Cardiac fibroblast (primary cell): ENCODE data around the gene SEPTIN1.

ENCODE experiments used
- DNase-seq, 2 donors: peaks; one replicate each; pipeline versions ENCODE4 v3.0.0 to v3.0.0-alpha.2; 2010; ENCODE audit warnings: low read depth in 2 of 2
- H3K4me3 ChIP-seq, 2 donors: replicated peaks in 1 of 2; 1 replicate in 1 of 2; 2 replicates in 1 of 2; pipeline ENCODE4 v1.5.1; 2011; ENCODE audit warnings: low read depth in 2 of 2, low read length in 2 of 2, mild to moderate bottlenecking in 2 of 2, moderate library complexity in 1 of 2
- CTCF ChIP-seq: IDR thresholded peaks from one replicate; pipeline ENCODE4 v1.5.1; 2011; ENCODE audit warnings: low read depth, mild to moderate bottlenecking, low read length, inconsistent platforms

Gene SEPTIN1

GRCh38 chr16:30380072-30380802 is 2.1 kb downstream of the SEPTIN1 start:
- TF ChIP-seq CTCF = no peak
- H3K4me3 ChIP-seq = no peak overlapping the region
- DNase-seq = no peak

- TF ChIP-seq CTCF = no peak
Observed at GRCh38 chr16:30379158-30379783, 3.1 kb downstream of the SEPTIN1 start.

DNA sequence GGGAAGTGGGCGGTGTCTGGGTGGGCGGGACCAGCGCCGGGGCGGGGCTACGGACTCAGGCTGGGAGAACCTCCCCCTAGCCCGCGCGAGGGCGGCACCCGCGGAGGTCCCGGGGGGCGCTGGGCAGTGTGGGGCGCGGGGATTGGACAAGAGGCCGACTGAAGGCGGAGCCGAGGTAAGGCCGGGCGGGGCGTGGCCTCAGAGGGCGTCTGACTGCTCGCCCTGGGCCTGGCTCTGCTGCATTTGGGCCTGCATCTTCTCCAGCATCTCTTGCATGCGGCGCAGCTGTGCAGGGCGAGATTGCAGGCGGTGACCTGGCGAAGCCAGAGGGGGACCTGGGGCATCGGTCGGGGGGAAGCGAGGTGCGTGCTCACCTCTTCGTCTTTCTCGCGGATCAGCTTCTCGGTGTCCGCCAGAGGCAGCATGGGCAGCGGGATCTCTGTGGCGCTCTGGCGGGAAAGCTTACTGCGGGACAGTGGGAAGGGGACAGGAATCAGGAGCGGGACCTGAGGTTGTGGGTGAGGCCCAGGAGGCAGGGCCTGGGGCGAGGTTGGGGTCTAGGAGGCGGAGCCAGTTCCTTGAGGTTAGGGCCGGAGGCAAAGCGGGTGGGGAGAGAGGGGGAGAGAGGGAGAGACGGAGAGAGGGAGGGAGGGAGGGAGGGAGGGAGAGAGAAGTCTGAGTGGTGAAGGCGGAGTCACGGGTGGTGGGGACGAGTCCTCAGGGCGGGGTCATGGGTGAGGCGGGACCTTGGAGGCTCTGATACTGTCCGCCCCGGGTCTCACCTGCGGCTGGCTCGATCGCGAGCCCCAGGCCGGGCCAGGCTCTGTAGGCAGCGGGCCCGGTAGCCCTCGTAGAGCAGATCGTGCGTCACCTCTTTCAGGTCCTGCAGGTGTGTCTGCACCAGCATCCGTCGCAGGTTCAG is 3.9 kb downstream of the SEPTIN1 start:
- H3K4me3 ChIP-seq = peak overlapping the region; percentile 68 to 73
- TF ChIP-seq CTCF = peak; percentile 29
- DNase-seq = peak; percentile 98 to 99

More at GRCh38 chr16:30379158-30379783, 3.1 kb downstream of the SEPTIN1 start:
- DNase-seq = no peak
- H3K4me3 ChIP-seq = peak overlapping the region; percentile 68 to 73

- peak overlapping the region; percentile 56 to 57 for H3K4me3 ChIP-seq
- TF ChIP-seq CTCF = no peak
- peak; percentile 86 to 94 for DNase-seq
Observed at GRCh38 chr16:30377812-30378235, 4.5 kb downstream of the SEPTIN1 start.

DNA sequence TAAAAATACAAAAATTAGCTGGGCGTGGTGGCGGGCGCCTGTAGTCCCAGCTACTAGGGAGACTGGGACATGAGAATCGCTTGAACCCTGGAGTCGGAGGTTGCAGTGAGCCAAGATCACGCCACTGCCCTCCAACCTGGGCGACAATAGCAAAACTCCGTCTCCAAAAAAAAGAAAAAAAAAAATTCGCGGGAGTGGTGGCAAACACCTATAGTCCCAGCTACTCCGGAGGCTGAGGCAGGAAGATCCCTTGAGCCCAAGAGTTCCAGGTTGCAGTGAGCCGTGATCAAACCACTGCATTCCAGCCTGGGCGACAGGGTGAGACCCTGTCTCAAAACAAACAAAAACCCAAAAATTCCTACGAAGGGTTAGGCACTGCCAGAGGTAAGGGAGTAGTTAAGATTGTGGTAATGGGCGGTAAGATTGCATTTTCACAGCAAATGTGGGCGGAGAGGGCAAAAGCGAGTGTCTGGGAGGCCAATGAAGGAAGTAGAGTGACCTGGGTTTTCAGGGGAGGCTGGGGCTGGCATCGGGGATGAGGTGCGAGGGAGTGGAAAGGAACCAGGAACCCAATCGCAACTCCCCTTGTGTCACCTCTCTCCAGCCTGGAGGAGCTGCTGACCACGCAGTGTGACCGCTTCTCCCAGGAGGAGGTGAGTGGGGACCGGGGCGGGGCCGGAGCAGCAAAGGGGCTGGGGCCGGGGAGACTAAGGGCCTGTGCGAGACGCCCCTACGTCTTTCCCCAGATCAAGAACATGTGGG is 5.1 kb downstream of the SEPTIN1 start:
- no peak for DNase-seq
- peak overlapping the region; percentile 56 to 57 for H3K4me3 ChIP-seq
- TF ChIP-seq CTCF = no peak

DNA sequence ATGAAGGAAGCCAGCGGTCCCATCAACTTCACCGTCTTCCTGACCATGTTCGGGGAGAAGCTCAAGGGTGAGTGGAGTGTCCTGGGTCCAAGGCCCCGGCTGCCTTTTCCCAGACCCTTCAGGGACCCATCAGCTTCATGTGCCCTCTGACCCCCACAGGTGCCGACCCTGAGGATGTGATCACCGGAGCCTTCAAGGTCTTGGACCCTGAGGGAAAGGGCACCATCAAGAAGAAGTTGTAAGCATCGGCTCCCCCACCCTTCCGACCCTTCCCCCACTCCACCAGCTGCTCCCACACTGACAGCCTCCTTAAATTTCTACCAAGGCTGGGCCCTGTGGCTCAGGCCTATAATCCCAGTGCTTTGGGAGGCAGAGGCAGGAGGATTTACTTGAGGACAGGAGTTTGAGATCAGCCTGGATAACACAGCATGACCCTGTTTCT is 5.9 kb downstream of the SEPTIN1 start:
- TF ChIP-seq CTCF = no peak
- H3K4me3 ChIP-seq = no peak overlapping the region
- DNase-seq = no peak
